AG08395 (cell line): ENCODE measurements around the gene HOXB4.
A peak's percentile ranks its signal among the peaks of the same experiment; 100 is the strongest.

Experiments
- DNase-seq: peaks from one replicate; pipeline ENCODE4 v3.0.0; 2012; ENCODE audit warnings: mixed read lengths, low spot score

HOXB4 gene

DNA sequence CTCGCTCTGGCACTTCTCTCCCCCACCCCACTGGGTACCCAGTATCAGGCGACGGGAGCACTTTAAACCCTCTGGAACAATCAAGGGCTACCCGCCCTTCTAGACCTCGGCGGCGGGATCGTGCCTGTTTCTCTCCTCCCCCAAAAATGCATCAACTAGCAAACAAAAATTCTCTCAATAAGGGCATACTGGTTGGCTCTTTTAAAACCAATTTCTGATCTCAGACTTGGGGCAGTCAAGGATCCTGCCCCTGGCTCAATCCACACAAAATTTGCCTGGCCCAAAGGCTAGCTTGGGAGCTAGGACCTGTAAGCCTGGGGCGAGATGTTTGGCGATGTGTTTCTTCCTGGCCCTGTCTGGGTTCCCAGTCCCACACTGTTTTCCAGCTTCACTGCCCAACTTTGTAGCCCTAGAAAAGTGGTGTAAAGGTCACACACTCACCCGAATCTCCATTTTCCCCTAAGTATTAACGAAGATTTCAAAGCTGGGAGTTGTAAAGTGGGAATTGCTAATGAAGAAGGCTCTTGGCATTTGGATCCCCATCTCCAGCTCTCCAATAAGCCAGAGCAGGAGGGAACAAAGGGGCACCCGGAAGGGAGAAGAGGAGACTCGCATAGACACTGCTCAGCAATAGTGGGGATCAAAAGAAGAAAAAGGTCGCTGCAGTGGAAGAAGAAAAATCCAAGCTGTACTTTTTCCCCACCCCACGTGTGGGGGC, 18.9 kb downstream of the HOXB4 start:
- DNase-seq: no peak

DNA sequence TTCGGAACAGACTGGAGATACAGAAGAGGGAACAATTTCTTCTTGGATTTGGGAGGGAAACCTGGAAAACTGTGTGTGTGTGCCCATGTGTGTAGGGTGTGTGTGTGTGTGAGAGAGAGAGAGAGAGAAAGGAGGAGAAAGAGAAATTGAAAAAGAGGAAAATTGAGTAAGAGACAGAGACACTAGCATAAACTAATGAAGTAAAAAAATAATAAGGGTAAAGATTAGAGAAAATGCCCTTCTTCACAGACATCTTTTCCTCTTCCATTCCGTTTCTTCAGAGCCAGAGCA, 19.4 kb downstream of the HOXB4 start:
- DNase-seq: no peak

DNA sequence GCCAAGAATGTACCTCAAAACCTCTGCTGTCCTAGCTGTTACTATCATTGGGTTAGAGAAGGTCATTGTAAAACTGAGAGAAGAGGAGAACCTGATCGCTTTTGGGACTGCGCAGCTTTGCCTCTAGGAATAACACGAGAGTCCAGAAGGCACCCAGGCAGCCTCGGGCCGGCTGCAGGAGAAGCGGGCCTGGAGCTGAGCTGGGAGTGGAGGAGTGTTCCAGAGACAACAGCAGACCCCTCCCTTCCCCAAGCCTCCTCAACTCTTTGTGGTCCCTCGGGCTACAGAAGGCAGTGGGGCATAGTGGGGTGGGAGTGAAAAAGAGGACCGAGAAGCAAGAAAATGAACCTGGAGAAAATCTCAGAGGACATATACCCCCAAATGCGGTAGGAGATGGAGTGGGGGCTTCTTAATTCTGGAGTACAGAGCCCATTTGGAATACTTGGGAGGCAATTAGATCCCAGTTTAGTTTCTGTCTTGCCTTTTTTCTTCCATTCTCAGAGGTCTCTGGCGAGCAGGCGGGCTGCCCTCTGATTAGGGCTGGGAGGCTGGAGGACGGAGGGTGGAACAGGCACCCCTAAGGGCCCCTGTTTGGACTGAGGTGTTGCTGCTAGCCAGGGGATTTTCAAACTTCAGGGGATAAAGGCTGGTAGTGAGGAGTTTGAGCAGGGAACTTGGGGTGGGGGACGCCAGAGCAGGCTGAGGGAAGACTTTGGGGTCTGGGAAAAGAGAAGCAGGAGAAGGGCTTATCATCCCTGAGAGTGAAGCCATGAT, 19.9 kb downstream of the HOXB4 start:
- no peak for DNase-seq

DNA sequence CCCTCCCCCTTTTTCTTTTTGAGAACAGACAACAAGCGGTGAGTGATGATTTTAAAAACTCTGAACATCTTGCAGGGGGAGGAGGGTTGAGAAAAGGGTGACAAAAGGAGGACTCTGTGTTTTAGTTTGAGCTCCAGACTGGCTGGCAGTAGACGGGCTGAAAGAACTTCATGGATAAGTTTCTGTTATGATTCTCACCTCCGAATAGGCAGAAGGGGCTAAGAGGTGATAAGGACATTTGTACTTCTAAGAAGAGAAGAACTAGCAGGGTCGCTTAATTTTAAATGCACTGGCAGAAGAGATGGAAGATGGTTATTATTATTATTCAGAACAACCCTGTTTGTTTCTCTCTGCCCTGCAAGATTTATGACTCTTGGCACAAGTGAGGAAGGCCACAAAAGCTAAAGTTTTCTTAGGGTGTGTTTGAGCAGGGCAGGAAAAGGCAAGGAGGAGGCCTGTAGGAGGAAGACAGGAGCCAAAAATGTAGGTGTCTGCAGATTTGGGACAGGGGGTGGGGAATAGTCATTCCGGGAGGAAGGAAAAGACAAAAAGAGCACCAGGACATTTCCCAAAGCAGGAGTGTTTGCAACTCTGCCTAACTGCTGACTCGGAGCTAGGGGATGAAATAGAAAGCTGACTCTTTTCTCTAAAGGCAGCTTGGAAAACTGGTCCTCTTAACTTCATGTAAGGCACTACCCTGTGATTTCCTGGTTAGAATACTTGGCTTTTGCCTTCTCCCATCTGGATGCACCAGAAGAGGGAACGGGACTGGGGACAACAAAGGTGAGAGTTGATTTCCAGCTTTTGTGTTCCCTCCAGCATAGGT, 21.4 kb downstream of the HOXB4 start:
- DNase-seq: peak; percentile 25

DNA sequence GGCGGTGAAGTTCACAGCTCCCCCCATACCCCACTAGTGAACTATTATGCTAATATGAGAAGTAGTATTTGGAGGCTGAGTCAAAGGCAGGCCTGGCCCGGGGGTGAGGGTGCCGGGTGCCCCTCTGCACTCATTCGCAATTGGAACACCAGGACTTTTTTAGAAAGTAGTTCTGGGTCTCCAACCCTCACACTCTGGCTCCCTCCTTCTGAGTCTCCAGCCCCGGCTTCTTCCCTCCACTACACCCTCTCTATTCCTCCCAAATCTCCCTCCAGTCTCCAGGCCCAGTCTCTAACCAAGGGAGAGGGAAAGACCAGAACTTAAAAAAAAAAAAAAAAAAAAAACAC, 21.9 kb downstream of the HOXB4 start:
- DNase-seq: no peak

DNA sequence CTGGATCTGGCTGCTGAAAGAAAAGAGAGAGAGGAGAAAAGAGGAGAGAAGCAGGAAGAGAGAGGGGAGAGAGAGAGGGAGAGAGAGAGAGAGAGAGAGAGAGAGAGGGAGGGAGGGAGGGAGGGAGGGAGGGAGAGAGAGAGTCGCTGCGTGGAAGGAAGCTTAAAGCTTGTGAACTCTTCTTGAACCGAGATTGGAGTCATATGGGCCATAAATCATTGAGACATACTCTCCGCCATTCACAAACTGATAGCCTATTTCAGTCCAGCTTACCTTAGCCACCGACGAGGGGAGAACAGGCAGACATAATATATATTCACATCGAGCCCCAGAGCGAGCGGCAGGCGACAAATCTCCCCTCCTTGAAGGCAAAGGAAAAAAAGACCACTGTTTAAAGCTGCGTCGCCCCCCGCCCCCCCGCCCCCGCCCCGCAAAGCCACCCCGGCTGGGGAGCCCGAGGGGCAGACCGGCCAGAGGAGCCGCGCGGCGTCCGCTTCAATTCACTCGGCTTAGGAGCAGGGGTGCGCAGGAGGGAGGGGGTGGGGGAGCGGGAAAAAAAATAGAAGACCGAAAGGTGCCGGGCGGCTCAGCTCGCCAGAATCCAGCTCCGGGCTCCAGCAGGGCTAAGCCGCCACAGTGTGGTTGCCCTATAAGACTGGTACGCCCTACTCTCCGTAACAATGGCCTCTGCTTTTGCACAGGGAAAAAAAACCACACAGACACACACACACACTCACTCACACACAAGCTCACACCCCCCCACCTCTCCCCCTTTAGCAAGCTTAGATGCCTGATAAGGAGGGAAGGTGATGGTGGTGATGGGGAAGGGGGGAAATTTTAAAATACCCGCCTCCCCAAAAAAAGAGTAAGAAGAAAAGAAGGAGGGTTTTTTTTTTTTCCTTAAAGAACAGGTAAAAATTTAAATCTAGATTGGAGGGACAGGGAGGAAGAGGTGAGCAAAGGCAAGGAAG, 22.6 kb downstream of the HOXB4 start:
- DNase-seq: peak; percentile 78

DNA sequence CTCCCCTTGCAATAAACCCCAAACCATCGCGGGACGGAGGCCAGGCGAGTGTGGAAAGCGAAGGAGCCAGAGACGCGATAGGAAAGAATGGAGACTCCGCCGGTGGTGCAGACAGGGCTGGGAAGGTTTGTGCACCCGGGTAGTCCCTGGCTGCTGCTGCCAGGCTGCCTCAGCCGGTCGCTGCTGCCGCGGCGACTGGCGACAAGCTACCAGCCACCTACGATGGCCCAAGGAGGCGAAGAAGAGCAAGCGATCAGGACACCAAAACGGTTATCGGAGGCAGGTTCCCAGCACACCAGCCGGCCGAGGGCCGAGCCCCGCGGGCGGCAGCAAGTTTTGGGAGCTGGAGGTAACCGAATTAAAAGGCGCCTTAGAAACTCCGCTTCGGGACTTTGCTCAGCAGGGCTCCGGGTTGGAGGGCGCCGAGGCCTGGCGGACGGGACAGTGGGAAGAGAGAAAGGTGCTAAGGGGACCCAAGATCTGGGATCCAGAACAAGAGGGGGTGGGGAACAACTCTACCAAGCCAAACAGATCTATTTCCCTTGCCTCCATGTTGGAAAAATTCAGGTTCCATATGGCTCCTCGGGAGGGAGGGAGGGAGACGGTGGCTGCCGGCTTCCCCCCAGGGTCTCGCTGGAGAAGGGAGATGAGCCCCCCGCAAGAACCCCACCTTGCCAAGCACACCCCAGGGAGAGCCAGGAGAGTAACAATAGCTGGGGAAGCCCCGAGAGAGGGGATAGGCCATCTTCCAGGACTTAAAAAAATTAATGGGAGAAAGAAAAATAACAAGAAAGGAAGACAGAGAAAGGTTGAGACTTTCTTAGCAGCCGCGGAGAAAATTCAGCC, 23.5 kb downstream of the HOXB4 start:
- no peak for DNase-seq

DNA sequence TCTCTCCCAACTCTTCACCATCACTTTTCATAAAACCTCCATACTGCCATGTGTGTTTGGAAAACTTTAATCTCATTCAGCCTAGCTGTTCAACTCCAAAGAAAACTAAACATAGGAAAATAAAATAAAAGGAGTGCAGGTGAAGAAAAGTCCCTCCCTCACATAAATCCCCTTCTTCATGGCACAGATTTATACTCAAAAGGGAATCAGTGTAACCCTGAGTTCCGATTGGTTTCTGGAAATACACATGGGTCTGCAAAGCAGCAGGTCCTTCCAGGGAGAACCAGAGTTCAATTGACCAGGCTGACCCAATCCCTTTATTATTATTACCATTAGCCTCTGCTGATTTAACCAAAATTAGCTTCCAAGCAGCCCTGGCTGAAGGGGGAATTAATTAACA, 24.3 kb downstream of the HOXB4 start:
- no peak for DNase-seq

DNA sequence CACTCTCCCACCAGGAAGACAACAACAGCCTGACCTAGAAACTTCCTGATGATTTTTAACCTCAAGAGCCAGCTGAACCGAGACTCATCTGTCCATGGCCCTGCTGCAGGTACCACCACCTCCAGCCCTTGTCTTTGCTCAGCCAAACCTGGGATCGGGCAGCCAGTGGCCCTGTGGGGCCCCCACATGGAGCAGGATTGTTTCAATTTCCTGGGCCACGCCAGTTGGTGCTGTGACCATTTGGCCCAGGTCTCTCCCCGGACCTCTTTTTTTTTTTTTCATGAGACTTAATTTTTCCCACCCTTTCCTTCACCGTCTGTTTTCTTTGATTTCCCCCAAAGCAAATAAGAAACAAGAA, 25.0 kb downstream of the HOXB4 start:
- DNase-seq: no peak

DNA sequence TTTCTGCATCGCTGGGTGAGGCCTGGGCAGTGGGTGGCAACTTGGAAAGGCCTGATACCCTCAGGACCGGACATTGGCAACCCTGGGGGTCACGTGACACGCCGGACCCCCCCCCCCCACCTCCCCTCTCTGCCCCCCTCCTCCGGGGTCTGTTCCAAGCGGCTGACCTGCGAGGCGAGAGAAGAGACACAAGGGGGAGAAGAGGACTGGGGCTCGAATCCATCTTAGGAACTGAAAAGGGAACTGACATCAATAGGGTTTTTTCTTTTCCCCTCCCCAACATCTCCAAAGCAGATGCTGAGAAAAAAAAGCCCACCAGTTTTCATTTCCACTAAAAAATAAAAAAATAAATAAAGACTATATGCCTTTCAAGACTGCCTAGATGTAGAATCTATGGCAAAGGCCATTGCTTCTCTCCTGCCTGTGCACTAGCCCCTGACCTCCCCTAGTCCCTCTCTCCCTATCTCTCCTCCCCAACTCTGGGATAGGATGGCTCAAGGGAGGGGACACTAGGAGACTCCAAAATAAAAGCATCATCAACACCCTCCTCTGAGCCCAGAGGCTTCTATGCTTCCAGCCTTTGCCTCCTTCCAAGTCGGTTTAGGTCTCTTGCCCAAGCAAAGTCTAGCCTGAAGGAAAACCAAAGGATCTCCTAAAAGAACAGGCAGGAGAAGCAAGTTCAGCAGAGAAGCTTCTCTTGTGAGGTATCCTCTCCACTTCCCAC, 25.5 kb downstream of the HOXB4 start:
- DNase-seq: no peak

DNA sequence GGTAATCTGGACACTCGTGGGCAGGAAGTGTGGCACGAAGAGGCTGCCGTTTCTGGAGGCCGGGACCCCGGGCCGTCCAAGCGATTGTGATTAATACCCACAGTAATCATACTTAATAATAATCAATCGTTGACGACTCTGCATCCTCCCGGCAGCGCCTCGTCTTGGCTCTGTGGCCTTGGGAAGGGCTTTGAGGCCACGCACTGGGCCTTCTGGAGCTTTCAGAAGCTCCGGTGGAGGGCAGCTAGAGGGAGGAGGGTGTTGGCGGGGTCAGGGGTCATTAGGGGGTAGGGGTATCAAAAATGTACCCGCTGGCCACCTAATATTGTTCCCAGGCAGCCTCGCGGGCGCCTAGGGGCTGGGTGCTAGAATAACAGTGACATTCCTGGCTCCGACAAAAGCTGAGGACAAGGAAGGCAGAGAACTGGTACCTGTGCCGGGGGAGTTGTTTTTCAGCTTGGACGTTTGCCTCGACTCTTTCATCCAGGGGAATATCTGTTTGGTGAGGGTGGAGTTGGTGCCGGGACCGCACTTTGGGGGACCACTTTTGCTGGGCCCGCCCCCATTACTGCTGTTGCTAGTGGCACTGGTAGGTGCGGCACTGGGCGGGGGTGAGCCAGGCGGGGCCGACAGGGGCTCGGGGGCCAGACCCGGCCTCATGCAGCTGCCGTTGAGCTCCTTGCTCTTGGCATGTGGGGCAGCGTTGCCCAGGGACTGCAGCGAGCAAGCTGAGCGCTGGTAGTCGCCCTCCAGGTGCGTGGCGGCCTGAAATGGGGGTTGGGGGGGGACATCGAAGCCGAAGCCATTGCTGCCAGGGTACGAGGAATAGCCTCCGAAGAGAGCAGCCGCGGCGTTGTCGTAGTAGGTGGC, 26.3 kb downstream of the HOXB4 start:
- no peak for DNase-seq

DNA sequence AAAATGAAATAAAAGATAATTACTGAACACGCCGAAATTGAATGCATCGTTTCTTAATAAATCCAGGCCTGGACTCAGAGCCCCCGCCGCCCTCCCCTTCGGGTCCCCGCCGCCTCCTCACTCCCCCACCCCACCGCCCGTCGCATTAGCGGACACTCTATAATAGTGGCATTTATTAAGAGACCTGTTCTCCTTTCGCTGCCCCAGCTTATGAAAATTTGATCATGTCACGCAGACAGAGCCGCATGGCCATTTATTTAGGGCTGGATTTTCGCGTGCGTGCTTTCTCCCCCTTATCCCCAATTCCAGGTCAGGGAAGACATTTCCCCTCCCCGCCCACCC, 27.0 kb downstream of the HOXB4 start:
- no peak for DNase-seq

DNA sequence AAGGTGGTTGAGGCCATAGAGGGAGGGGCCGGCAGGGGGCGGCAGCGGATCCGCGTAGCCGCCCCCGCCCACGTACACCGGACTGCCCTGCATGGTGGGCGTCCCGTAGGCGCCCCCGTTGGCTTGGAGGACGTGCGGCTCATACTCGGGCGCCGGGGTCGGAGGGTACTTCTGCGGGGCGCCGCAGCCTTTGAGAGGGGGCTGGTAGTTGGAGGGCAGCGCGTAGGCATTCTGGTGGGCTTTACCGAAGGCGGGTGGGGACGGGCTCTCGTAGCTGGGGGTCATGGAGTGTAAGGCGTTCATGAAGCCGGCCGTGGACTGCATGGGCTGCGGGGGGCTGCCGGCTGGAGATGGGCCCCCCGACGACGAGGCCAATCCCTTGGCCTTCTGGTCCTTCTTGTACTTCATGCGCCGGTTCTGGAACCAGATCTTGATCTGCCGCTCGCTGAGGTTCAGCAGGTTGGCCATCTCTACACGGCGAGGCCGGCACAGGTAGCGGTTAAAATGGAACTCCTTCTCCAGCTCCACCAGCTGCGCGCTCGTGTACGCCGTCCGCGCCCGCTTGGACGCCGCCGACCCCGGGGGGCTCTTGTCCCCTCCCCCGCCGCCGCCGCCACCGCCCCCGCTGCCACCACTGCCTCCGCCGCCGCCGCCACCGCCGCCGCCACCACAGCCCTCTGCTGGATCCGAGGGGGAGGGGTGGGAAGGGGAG, 27.5 kb downstream of the HOXB4 start:
- DNase-seq: no peak

DNA sequence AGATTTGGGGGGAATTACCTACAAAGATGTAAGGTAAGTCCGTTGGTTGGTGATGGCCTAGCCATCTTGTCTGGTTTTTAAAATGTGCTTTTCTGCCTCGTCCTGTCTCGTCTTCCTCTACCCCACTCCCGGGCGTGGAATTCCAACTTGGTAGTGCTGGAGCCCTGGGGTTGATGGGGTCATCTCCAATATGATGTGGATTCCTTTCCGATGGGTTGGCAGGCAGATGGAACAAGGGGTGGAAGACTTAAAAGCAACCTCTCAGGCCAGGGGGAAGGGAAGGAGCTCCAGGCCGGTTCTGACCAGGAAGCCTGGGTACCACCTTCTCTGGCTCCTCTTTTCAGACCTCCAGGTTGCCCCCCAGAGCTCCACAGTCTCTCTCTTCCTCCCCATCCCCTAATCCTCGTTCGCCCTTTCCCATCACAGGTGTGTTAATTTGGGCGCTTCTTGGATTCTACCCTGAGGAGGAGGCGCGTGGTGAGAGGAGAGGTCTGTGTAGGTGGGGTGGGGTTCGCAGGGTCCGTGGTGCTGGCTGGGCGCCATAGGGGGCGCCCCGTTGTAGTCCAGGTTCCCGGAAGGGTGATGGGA, 28.1 kb downstream of the HOXB4 start:
- peak; percentile 72 for DNase-seq

DNA sequence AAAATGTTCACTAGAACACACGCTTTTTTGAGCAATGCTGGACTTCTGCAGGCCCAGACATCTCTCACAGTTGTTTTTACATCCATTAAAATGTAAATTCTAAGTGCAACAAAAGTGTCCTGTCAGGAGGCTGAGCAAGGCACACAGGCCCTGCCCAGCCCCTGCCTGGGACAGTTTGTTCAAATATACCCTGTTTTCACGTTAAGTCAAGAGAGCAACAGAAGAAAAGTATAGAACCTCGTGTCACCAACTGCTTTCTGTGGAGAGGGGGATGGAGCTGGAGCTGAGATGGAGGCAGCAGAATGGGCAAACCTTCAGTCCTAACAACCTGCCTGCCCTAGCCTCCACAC, 28.9 kb downstream of the HOXB4 start:
- no peak for DNase-seq

DNA sequence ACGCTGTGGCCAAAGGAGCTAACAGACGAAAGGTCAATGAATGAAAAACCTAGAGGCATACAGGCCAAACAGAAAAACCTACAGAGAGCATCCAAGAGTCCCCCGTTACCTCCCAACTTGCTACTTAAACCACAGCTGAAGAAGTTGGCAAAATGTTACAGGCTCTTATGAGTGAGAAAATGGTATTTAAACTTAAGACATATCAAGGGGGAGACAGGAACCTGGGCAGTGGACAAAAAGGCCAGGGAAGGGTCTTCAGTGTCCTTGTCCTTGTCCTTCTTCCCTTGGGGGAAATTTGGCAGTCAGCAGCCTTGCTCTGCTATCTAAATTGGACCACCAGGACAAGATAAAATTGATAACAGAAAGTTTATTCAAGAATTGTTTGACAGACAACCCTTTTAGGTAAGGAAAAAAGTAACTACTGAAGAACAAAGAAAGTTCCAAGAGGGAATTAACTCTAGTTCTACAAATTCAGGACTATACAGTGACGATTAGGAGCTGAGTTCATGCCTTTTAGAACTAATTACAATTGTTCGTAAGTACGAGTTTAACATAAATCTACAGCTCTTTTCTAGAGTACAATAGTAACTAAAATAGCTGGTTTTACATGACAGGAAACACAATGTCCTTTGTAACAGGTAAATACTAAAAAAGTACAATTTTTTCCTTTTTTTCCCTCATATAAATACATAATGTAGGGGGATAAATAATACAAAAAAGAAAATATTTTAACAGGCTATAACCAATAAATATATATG, 29.4 kb downstream of the HOXB4 start:
- no peak for DNase-seq

DNA sequence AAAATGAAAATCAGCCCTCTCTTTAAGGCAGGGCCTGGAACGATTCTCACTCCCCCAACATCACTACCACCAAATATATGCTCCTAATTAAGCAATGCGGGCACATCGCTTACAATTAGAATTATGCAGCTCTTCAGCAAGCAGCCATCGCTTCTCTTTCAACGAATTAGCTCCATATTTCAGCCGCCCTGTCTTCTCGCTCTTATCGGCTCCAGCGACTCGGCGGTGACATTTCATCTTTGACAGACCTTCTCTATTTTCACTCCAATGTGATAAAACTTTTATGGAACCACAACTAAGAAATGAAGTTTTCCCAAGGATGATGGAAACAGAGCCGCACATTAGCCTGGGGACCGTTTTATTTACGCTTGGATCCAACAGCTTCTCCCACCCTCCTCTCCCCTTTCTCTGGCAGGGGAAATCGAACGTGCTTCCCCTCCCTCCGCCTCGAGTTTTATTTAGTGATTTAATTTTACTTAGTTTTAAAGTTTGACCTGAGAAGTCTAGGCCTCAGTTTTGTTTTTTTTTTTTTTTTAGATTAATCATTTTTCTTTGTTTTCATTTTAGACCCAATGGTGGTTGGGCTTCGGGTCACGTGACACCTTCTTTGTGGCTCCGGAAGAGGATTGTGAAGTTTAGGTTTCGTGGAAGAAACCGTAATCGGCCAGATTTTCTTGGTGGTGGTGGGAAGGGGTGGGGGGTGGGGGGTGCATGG, 30.2 kb downstream of the HOXB4 start:
- DNase-seq: no peak
